Brain pericyte (primary cell): Measurements from ENCODE around the gene NPAS2.

Source experiments
- DNase-seq: peaks from one replicate; pipeline ENCODE4 v3.0.0-alpha.2; 2012; ENCODE audit warnings: low read depth, low spot score

Gene NPAS2

GRCh38 chr2:100819370-100820272 lies at the start of gene NPAS2:
Gene NPAS2 (plus strand): TSS chr2:100820139. CDS start chr2:100904755, 84,616 bp downstream.
- no peak for DNase-seq

- DNase-seq, result no peak
Measured at GRCh38 chr2:100771125-100771524, 48.8 kb upstream of the NPAS2 start.

- DNase-seq, result no peak
Measured at GRCh38 chr2:100773538-100773937, 46.4 kb upstream of the NPAS2 start.

GRCh38 chr2:100776445-100776844 lies 43.5 kb upstream of the NPAS2 start:
- DNase-seq, result no peak

- DNase-seq, result no peak
Measured at GRCh38 chr2:100778637-100779450, 41.1 kb upstream of the NPAS2 start.

GRCh38 chr2:100779908-100780202 lies 40.1 kb upstream of the NPAS2 start:
- DNase-seq, result no peak

- no peak for DNase-seq
Measured at GRCh38 chr2:100780203-100781008, 39.5 kb upstream of the NPAS2 start.

- DNase-seq, result no peak
Measured at GRCh38 chr2:100781009-100781325, 39.0 kb upstream of the NPAS2 start.

- no peak for DNase-seq
Measured at GRCh38 chr2:100781523-100782379, 38.2 kb upstream of the NPAS2 start.

- DNase-seq, result no peak
Measured at GRCh38 chr2:100782380-100782878, 37.5 kb upstream of the NPAS2 start.

- no peak for DNase-seq
Measured at GRCh38 chr2:100783987-100784386, 36.0 kb upstream of the NPAS2 start.

- DNase-seq, result no peak
Measured at GRCh38 chr2:100784681-100785080, 35.3 kb upstream of the NPAS2 start.

- DNase-seq, result no peak
Measured at GRCh38 chr2:100785626-100786296, 34.2 kb upstream of the NPAS2 start.

- DNase-seq, result no peak
Measured at GRCh38 chr2:100786297-100786658, 33.7 kb upstream of the NPAS2 start.

GRCh38 chr2:100786985-100787384 lies 33.0 kb upstream of the NPAS2 start:
- DNase-seq, result no peak

GRCh38 chr2:100789361-100789760 lies 30.6 kb upstream of the NPAS2 start:
- DNase-seq, result no peak

- no peak for DNase-seq
Measured at GRCh38 chr2:100791294-100791935, 28.5 kb upstream of the NPAS2 start.

GRCh38 chr2:100791936-100792308 lies 28.0 kb upstream of the NPAS2 start:
- DNase-seq, result no peak

GRCh38 chr2:100793220-100793619 lies 26.7 kb upstream of the NPAS2 start:
- DNase-seq, result no peak

GRCh38 chr2:100793982-100794381 lies 26.0 kb upstream of the NPAS2 start:
- DNase-seq, result no peak
